HepG2 (cell line): Measurements from ENCODE around the gene SELENOM. TPM values are rescaled to one million over a fixed set of nuclear protein-coding genes. Genes with fewer than 3 reads are reported as not detected.
A peak's percentile ranks its signal among the peaks of the same experiment; 100 is the strongest.

Experiments
- CCDC6 ChIP-seq: sonication (generic); formaldehyde crosslinking; IDR thresholded peaks from 2 replicates; pipeline ENCODE4 v1.8.1; 2022; ENCODE audit warnings: mild to moderate bottlenecking, missing genetic modification reagents, moderate library complexity
- ELF4 ChIP-seq: sonication (generic); formaldehyde crosslinking; IDR thresholded peaks from 2 replicates; pipeline ENCODE4 v1.5.0; 2020; ENCODE audit warnings: missing genetic modification reagents, mild to moderate bottlenecking, moderate library complexity, borderline replicate concordance
- GPBP1L1 ChIP-seq: sonication (generic); formaldehyde crosslinking; IDR thresholded peaks from 2 replicates; pipeline ENCODE4 v1.5.0; 2020; ENCODE audit warnings: mild to moderate bottlenecking, missing genetic modification reagents
- KDM6A ChIP-seq: IDR thresholded peaks from 2 replicates; pipeline ENCODE4 v1.6.1; 2016; ENCODE audit warnings: low read depth
- NFIB ChIP-seq: sonication (generic); formaldehyde crosslinking; IDR thresholded peaks from 2 replicates; pipeline ENCODE4 v1.9.0; 2021; ENCODE audit warnings: missing genetic modification reagents, mild to moderate bottlenecking, borderline replicate concordance
- POGZ ChIP-seq: sonication (generic); formaldehyde crosslinking; IDR thresholded peaks from 2 replicates; pipeline ENCODE4 v1.4.0; 2020; ENCODE audit warnings: mild to moderate bottlenecking, missing genetic modification reagents
- POLR2AphosphoS2 ChIP-seq: IDR thresholded peaks from 2 replicates; pipeline ENCODE4 v1.6.1; 2011; ENCODE audit warnings: low read depth, low read length, improper control_type of control experiment
- PRPF4 ChIP-seq: fragments of 200-400 bp; formaldehyde crosslinking; IDR thresholded peaks from 2 replicates; pipeline ENCODE4 v1.6.1; 2016; ENCODE audit warnings: low read length, low read depth; ENCODE audit not compliant: poor library complexity, severe bottlenecking
- PTBP1 ChIP-seq: fragments of 200-400 bp; formaldehyde crosslinking; IDR thresholded peaks from 2 replicates; pipeline ENCODE4 v1.6.1; 2018; ENCODE audit warnings: low read length, low read depth; ENCODE audit not compliant: poor library complexity, severe bottlenecking
- SETDB1 ChIP-seq: sonication (generic); formaldehyde crosslinking; IDR thresholded peaks from 2 replicates; pipeline ENCODE4 v1.5.1; 2020; ENCODE audit warnings: missing genetic modification reagents, mild to moderate bottlenecking, borderline replicate concordance
- SPEN ChIP-seq: sonication (generic); formaldehyde crosslinking; IDR thresholded peaks from 2 replicates; pipeline ENCODE4 v1.5.1; 2020; ENCODE audit warnings: low read depth, mild to moderate bottlenecking, missing genetic modification reagents
- SYNCRIP ChIP-seq: fragments of 200-400 bp; formaldehyde crosslinking; IDR thresholded peaks from 2 replicates; pipeline ENCODE4 v1.6.1; 2018; ENCODE audit warnings: mild to moderate bottlenecking, low read depth, low read length; ENCODE audit not compliant: insufficient read depth
- TCF12 ChIP-seq, 2 experiments: fragments of 450-650 bp in 1 of 2; sonication (generic) in 1 of 2; formaldehyde crosslinking in 1 of 2; IDR thresholded peaks; 2 replicates each; pipeline versions ENCODE4 v1.6.1 to v1.8.0; 2017 to 2022; ENCODE audit warnings: antibody characterized with exemption in 1 of 2, mild to moderate bottlenecking in 1 of 2, missing genetic modification reagents in 1 of 2, moderate library complexity in 1 of 2
- U2AF2 ChIP-seq: fragments of 200-400 bp; formaldehyde crosslinking; IDR thresholded peaks from 2 replicates; pipeline ENCODE4 v1.6.1; 2017; ENCODE audit warnings: low read depth, mild to moderate bottlenecking, low read length
- ZBTB42 ChIP-seq: sonication (generic); formaldehyde crosslinking; IDR thresholded peaks from 2 replicates; pipeline ENCODE4 v1.5.0; 2020; ENCODE audit warnings: mild to moderate bottlenecking, missing genetic modification reagents
- ZFP36L2 ChIP-seq: sonication (generic); formaldehyde crosslinking; IDR thresholded peaks from 2 replicates; pipeline ENCODE4 v1.4.0; 2020; ENCODE audit warnings: missing genetic modification reagents
- ZFP82 ChIP-seq: sonication (generic); formaldehyde crosslinking; IDR thresholded peaks from 2 replicates; pipeline ENCODE4 v1.5.1; 2020; ENCODE audit warnings: mild to moderate bottlenecking, missing genetic modification reagents, borderline replicate concordance
- ZNF138 ChIP-seq: sonication (generic); formaldehyde crosslinking; IDR thresholded peaks from 2 replicates; pipeline ENCODE4 v1.5.0; 2020; ENCODE audit warnings: mild to moderate bottlenecking, low read depth, missing genetic modification reagents
- ZNF17 ChIP-seq: sonication (generic); formaldehyde crosslinking; IDR thresholded peaks from 2 replicates; pipeline ENCODE4 v1.5.0; 2020; ENCODE audit warnings: mild to moderate bottlenecking, missing genetic modification reagents
- ZNF24 ChIP-seq: fragments of 450-650 bp; IDR thresholded peaks from 2 replicates; pipeline ENCODE4 v1.6.1; 2017; ENCODE audit warnings: antibody characterized with exemption, mild to moderate bottlenecking
- ZNF329 ChIP-seq: sonication (generic); formaldehyde crosslinking; IDR thresholded peaks from 2 replicates; pipeline ENCODE4 v1.9.0; 2021; ENCODE audit warnings: low read depth, mild to moderate bottlenecking, missing genetic modification reagents
- ZNF354B ChIP-seq: sonication (generic); formaldehyde crosslinking; IDR thresholded peaks from 2 replicates; pipeline ENCODE4 v1.8.0; 2022; ENCODE audit warnings: mild to moderate bottlenecking, missing genetic modification reagents
- ZNF563 ChIP-seq: sonication (generic); formaldehyde crosslinking; IDR thresholded peaks from 2 replicates; pipeline ENCODE4 v1.8.0; 2022; ENCODE audit warnings: mild to moderate bottlenecking, moderate library complexity, missing genetic modification reagents
- ZNF660 ChIP-seq: sonication (generic); formaldehyde crosslinking; IDR thresholded peaks from 2 replicates; pipeline ENCODE4 v1.5.1; 2020; ENCODE audit warnings: mild to moderate bottlenecking, low read depth, missing genetic modification reagents, borderline replicate concordance
- ZNF713 ChIP-seq: sonication (generic); formaldehyde crosslinking; IDR thresholded peaks from 2 replicates; pipeline ENCODE4 v1.4.0; 2020; ENCODE audit warnings: mild to moderate bottlenecking, missing genetic modification reagents
- ZNF839 ChIP-seq: sonication (generic); formaldehyde crosslinking; IDR thresholded peaks from 2 replicates; pipeline ENCODE4 v1.4.0; 2020; ENCODE audit warnings: missing genetic modification reagents, mild to moderate bottlenecking, borderline replicate concordance
- ZSCAN12 ChIP-seq: sonication (generic); formaldehyde crosslinking; IDR thresholded peaks from 2 replicates; pipeline ENCODE4 v1.9.0; 2021; ENCODE audit warnings: mild to moderate bottlenecking, missing genetic modification reagents
- polyA plus RNA-seq, 8 experiments: library from polyadenylated mRNA; depleted of rRNA in 3 of 8; stranded (reverse) in 7 of 8; unstranded in 1 of 8; fragments of >200 nt; fragmentation: Illumina TruSeq in 4 of 8; extraction: Trizol in 4 of 8; gene quantifications; 2 replicates each; pipeline versions ENCODE4 v1.2.1 to v1.2.3, GENCODE V29; 2011 to 2016; ENCODE audit warnings: low read depth in 4 of 8, missing spikeins in 1 of 8, mixed read lengths in 1 of 8; ENCODE audit not compliant: insufficient read depth in 1 of 8
- total RNA-seq, 5 experiments: library from RNA; depleted of rRNA; stranded (reverse); fragments of >200 nt; fragmentation: Illumina TruSeq; extraction: Trizol; gene quantifications; 2 replicates each; pipeline ENCODE4 v1.2.3, GENCODE V29; 2016; ENCODE audit warnings: low read depth in 1 of 5
- TF ChIP-seq, protein P1 (sequence below): sonication (generic); formaldehyde crosslinking; IDR thresholded peaks from 2 replicates; pipeline ENCODE4 v1.4.0; 2020; ENCODE audit warnings: missing genetic modification reagents
- TF ChIP-seq, protein P2 (sequence below): sonication (generic); formaldehyde crosslinking; IDR thresholded peaks from 2 replicates; pipeline ENCODE4 v1.4.0; 2020; ENCODE audit warnings: missing genetic modification reagents

Gene SELENOM
- total and polyA plus RNA-seq, 2 of the 13 experiments (the other 11 are each of a cell fraction or from before 2014, with no cell fraction given), result 4.1 to 4.3 TPM

- TF ChIP-seq TCF12 (IDR thresholded peaks at IDR 0.05) (no peak), TCF12 (CRISPR knock-in tag; IDR thresholded peaks at IDR 0.05) (peak; percentile 76; the same call in 1 of the 2 replicates), ZNF17 (CRISPR knock-in tag) (no peak), ZNF138 (CRISPR knock-in tag) (no peak), ZNF354B (peak; percentile 43; the same call in 1 of the 2 replicates), ZFP82 (CRISPR knock-in tag) (no peak), ZNF713 (CRISPR knock-in tag) (no peak), PRPF4 (no peak), GPBP1L1 (no peak), ZNF839 (no peak), U2AF2 (no peak), PTBP1 (no peak), SYNCRIP (no peak), ZNF660 (CRISPR knock-in tag) (no peak), ZNF24 (no peak), CCDC6 (CRISPR knock-in tag) (no peak), ZNF563 (no peak), KDM6A (CRISPR knock-in tag) (peak; percentile 75; the same call in 1 of the 2 replicates), ELF4 (CRISPR knock-in tag) (no peak), NFIB (CRISPR knock-in tag) (no peak), ZBTB42 (CRISPR knock-in tag) (no peak), POGZ (CRISPR knock-in tag) (peak; percentile 41; the same call in 1 of the 2 replicates), SETDB1 (no peak), POLR2AphosphoS2 (no peak), ZNF329 (no peak), ZSCAN12 (CRISPR knock-in tag) (no peak), ZFP36L2 (no peak), SPEN (CRISPR knock-in tag) (peak; percentile 71; the same call in 1 of the 2 replicates)
- TF ChIP-seq, protein P1, sequence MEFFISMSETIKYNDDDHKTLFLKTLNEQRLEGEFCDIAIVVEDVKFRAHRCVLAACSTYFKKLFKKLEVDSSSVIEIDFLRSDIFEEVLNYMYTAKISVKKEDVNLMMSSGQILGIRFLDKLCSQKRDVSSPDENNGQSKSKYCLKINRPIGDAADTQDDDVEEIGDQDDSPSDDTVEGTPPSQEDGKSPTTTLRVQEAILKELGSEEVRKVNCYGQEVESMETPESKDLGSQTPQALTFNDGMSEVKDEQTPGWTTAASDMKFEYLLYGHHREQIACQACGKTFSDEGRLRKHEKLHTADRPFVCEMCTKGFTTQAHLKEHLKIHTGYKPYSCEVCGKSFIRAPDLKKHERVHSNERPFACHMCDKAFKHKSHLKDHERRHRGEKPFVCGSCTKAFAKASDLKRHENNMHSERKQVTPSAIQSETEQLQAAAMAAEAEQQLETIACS, result no peak
- TF ChIP-seq, protein P2, sequence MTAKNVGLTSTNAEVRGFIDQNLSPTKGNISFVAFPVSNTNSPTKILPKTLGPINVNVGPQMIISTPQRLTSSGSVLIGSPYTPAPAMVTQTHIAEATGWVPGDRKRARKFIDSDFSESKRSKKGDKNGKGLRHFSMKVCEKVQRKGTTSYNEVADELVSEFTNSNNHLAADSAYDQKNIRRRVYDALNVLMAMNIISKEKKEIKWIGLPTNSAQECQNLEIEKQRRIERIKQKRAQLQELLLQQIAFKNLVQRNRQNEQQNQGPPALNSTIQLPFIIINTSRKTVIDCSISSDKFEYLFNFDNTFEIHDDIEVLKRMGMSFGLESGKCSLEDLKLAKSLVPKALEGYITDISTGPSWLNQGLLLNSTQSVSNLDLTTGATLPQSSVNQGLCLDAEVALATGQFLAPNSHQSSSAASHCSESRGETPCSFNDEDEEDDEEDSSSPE (CRISPR knock-in tag), result no peak
These were observed 28.2 kb downstream of the SELENOM start (continued) for GRCh38 chr22:31079095-31079642.
